ENCODE results near the gene PCDHGA9.
"Not testable (repeated sequence)": the region's sequence is repeated elsewhere in the genome, so short reads cannot be mapped to it uniquely, and the experiment has no call there.

Gene PCDHGA9

DNA sequence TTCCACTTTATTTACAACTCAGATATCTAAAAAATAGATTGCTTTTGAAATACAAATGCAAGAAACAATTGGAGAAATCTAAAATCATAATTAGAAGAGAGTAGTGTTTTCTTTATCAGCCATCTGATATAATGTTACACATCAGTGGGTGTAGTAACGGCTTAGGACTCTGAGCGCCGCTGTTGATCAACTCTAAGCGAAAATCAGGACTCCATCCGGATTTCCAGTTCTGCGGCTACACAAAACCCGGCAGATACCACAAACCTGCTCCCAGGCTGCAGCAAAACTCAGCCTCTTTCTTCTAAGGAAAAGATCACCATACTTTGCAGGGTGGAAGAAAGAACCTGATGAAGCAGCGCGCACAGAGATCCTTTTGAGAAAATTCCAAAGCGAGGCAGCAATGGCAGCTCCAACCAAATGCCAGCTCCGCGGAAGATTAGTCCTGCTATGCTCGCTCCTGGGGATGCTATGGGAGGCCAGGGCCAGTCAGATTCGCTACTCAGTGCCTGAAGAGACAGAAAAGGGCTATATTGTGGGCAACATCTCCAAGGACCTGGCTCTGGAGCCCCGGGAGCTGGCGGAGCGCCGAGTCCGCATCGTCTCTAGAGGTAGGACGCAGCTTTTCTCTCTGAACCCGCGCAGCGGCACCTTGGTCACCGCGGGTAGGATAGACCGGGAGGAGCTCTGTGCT, at the start of gene PCDHGA9:
Gene PCDHGA9 (plus strand): TSS at position 226 of the 691 bp plus-strand sequence. CDS start 175 bp downstream, at position 401.
- no peak for DNase-seq (ENCODE audit: low read depth)

DNA sequence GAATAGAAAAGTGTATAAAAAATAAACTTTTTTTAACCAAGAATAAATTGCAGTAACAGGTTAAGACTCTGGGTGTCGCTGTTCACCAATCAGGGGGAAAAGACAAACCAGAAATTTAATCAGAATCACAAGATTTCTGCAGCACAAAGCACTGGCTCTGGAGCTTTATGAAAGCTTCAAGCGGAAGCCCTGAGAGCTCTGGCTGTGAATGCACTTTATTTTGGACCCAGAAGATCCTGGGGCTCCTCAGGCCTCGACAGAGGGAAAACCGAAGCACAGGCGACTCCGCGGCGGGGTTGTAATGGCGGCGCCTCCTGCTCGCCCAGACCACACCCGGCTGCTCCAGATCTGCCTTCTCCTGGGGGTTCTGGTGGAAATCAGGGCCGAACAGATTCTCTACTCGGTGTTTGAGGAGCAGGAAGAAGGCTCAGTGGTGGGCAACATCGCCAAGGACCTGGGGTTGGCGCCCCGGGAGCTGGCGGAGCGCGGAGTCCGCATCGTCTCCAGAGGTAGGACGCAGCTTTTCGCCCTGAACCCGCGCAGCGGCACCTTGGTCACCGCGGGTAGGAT, 47.6 kb upstream of the PCDHGA9 start, which contains the start of gene PCDHGA4:
Gene PCDHGA4 (plus strand): TSS at position 122 of the 570 bp plus-strand sequence. CDS start 87 bp downstream, at position 209.
- DNase-seq (ENCODE audit: low read depth) = no peak

DNA sequence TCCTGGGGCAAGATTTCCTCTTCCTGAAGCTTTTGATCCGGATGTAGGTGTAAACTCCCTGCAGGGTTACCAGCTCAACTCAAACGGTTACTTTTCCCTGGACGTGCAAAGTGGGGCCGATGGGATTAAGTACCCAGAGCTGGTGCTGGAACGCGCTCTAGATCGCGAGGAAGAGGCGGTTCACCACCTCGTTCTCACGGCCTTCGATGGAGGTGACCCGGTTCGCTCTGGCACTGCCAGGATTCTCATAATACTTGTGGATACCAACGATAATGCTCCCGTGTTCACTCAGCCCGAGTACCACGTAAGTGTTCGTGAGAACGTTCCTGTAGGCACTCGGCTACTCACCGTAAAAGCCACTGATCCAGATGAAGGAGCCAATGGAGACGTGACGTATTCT, 46.9 kb upstream of the PCDHGA9 start:
- no peak for DNase-seq (ENCODE audit: low read depth)

DNA sequence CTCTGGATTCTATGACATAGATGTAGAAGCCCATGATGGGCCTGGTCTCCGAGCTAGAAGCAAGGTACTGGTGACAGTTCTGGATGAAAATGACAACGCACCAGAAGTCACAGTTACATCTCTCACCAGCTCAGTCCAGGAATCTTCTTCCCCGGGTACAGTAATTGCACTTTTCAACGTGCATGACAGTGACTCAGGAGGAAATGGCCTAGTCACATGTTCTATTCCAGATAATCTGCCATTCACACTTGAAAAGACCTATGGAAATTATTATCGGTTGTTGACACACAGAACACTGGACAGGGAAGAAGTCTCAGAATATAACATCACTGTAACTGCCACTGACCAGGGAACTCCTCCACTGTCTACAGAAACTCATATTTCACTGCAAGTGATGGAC, 46.4 kb upstream of the PCDHGA9 start:
- no peak for DNase-seq (ENCODE audit: low read depth)

DNA sequence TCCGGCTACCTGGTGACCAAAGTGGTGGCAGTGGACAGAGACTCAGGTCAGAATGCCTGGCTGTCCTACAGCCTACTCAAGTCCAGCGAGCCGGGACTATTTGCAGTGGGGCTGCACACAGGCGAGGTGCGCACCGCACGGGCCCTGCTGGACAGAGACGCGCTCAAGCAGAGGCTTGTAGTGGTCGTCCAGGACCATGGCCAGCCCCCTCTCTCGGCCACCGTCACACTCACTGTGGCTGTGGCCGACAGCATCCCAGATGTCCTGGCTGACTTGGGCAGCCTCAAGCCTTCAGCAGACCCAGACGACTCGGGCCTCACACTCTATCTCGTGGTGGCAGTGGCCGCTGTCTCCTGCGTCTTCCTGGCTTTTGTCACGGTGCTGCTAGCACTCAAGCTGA, 45.6 kb upstream of the PCDHGA9 start:
- no peak for DNase-seq (ENCODE audit: low read depth)

DNA sequence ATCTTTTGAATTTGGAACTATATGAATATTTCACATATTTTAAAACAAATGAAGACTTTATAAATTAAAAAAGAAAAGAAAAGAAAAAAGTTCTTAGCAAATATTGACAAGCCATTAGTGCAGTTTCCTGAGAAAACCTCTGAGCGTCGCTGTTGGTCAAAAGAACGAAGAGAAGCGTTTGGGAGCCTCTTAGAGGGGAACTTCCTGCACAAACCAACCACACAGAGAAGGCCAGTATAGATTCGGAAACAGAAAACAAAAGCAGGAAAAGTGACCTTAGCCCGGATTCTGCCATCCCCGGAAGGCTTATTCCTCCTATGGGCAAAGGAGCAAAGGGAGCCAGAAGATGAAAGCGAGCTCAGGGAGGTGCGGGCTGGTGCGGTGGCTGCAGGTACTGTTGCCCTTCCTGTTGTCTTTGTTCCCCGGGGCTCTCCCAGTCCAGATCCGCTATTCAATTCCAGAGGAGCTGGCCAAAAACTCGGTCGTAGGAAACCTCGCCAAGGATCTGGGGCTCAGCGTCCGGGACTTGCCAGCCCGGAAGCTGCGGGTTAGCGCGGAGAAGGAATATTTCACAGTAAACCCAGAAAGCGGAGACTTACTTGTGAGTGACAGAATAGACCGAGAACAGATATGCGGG, 42.7 kb upstream of the PCDHGA9 start, which contains the start of gene PCDHGB2:
Gene PCDHGB2 (plus strand): TSS at position 205 of the 637 bp plus-strand sequence. CDS start 142 bp downstream, at position 347.
- no peak for DNase-seq (ENCODE audit: low read depth)

DNA sequence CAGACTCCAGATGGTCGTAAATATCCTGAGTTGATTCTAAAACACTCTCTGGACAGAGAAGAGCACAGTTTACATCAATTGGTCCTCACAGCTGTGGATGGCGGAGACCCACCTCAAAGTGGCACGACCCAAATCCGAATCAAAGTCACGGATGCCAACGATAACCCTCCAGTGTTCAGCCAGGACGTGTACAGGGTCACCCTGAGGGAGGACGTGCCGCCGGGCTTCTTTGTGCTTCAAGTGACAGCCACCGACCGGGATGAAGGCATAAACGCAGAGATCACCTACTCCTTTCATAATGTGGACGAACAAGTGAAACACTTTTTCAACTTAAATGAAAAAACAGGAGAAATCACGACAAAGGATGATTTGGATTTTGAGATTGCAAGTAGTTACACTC, 41.9 kb upstream of the PCDHGA9 start:
- no peak for DNase-seq (ENCODE audit: low read depth)

DNA sequence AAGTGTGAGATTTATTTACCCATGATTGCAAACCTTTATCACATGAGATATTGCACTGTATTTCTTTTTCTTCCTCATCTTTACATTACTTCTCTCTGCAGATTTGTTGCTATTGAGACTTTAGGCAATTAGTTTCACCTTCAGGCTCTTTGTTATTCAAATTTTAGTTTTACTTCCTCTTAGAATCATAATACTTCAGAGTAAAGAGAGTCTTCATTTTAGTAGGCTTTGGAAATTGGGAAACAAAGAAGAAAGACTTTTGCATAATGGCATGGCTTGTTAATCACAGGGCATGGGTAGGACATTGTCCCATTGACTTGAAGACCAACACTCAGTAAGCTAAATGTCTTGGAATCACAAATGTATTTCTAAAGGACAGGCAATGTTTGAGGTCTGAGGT, 39.9 kb upstream of the PCDHGA9 start:
- DNase-seq (ENCODE audit: low read depth) = no peak

DNA sequence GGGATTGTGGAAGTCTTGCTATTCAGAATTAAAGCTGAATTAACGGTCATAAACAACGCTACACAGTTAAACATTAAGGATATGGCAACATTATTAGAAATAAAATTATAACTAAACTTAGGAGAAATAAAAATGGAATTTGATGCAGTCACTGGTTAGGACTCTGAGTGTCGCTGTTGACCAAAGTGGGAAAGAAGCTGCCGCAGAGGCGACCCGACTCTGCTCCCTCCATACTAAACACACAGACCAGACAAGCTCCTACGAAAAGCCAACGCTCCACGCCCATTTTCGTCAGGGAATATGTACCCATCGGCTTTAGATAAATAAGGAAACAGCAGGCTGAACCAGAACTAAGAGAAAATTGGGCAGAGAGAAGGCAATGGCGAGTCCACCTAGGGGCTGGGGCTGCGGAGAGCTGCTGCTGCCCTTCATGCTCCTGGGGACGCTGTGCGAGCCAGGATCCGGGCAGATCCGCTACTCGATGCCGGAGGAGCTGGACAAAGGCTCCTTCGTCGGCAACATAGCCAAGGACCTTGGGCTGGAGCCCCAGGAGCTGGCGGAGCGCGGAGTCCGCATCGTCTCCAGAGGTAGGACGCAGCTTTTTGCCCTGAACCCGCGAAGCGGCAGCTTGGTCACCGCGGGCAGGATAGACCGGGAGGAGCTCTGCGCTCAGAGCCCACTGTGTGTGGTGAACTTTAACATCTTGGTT, 38.5 kb upstream of the PCDHGA9 start, which contains the start of gene PCDHGA5:
Gene PCDHGA5 (plus strand): TSS at position 211 of the 709 bp plus-strand sequence. CDS start 169 bp downstream, at position 380.
- no peak for DNase-seq (ENCODE audit: low read depth)

DNA sequence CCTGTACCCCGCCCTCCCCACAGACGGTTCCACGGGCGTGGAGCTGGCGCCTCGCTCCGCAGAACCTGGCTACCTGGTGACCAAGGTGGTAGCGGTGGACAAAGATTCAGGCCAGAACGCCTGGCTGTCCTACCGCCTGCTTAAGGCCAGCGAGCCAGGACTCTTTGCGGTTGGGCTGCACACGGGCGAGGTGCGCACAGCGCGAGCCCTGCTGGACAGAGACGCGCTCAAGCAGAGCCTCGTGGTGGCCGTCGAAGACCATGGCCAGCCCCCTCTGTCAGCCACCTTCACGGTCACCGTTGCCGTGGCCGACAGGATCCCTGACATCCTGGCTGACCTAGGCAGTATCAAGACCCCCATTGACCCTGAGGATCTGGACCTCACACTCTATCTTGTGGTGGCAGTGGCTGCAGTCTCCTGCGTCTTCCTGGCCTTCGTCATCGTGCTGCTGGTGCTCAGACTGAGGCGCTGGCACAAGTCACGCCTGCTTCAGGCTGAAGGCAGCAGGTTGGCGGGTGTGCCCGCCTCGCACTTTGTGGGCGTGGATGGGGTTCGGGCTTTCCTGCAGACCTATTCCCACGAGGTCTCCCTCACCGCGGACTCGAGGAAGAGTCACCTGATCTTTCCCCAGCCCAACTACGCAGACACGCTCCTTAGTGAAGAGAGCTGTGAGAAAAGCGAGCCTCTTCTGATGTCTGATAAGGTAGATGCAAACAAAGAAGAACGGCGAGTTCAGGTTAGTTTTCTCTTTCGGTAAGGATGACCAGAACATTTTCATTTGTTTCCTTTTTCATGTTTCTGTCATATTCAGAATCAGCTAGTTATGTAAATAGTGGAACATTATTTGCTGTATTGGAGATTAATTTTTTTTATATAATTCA, 36.3 kb upstream of the PCDHGA9 start:
- DNase-seq (ENCODE audit: low read depth) = no peak

DNA sequence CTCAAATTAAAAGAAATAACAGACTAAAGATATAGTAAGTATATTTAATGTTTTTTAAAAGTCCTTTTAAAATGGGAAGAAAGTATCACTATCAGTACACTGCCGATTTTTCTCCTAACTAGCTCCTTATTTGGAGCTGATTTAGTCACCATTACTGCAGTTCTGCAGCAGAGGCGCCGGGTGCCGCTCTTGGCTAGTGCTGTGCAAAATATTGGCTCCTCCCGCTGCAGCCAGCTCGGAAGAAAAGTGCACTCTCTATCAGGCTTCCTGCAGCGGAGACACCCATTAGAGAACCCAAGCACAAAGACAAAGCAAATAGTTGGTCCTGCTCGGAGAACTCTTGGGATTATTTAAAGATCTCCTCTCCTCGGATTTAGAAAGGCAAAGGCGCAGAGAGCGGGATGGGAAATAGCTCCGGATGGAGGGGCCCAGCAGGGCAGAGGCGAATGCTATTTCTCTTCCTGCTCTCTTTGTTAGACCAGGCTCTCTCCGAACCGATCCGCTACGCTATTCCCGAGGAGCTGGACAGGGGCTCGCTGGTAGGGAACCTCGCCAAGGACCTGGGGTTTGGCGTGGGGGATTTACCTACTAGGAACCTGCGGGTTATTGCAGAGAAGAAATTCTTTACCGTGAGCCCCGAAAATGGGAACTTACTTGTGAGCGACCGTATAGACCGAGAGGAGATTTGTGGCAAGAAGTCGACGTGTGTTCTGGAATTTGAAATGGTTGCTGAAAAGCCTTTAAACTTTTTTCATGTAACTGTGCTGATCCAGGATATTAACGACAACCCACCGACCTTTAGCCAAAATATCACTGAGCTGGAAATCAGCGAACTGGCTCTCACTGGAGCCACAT, 32.4 kb upstream of the PCDHGA9 start, which contains the start of gene PCDHGB3:
Gene PCDHGB3 (plus strand): TSS at position 249 of the 855 bp plus-strand sequence. CDS start 153 bp downstream, at position 402.
- no peak for DNase-seq (ENCODE audit: low read depth)

DNA sequence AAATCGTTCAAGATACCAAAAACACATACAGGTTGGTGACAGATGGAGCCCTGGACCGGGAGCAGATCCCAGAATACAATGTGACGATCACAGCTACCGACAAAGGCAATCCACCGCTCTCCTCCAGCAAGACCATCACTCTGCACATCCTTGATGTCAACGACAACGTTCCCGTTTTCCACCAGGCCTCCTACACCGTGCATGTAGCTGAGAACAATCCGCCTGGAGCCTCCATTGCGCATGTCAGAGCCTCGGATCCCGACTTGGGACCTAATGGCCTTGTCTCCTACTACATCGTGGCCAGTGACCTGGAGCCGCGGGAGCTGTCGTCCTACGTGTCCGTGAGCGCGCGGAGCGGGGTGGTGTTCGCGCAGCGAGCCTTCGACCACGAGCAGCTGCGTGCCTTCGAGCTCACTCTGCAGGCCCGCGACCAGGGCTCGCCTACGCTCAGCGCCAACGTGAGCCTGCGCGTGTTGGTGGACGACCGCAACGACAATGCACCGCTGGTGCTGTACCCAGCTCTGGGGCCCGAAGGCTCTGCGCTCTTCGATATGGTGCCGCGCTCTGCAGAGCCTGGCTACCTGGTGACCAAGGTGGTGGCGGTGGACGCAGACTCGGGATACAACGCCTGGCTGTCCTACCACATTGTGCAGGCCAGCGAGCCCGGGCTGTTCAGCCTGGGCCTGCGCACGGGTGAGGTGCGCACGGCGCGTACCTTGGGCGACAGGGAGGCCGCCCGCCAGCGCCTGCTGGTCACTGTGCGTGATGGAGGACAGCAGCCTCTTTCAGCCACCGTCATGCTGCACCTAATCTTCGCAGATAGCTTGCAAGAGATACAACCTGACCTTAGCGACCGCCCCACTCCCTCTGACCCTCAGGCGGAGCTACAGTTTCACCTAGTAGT, 30.8 kb upstream of the PCDHGA9 start:
- DNase-seq (ENCODE audit: low read depth) = no peak

DNA sequence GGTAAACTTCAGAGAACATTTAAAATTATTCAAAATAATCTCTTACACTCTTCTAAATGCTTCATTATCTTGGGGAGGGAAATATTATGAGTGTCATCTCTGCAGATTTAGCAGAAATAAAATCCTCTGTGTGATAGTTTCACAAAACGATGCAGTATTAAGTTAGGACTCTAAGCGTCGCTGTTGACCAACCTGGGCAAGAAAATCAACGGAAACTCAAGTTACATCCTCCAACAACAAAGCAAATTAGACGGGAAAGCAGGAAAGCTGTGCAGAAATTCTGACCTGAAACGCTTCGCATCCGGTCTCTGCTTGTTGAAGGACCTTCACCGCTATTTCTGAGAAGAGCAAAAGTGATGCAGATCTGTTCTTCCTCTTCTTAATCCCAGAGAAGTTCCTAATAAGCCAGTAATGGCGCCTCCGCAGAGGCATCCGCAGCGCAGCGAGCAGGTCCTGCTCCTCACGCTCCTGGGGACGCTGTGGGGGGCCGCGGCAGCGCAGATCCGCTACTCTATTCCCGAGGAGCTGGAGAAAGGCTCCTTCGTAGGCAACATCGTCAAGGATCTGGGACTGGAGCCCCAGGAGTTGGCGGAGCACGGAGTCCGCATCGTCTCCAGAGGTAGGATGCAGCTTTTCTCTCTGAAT, 28.8 kb upstream of the PCDHGA9 start, which contains the start of gene PCDHGA6:
Gene PCDHGA6 (plus strand): TSS at position 219 of the 645 bp plus-strand sequence. CDS start 193 bp downstream, at position 412.
- DNase-seq (ENCODE audit: low read depth) = no peak

DNA sequence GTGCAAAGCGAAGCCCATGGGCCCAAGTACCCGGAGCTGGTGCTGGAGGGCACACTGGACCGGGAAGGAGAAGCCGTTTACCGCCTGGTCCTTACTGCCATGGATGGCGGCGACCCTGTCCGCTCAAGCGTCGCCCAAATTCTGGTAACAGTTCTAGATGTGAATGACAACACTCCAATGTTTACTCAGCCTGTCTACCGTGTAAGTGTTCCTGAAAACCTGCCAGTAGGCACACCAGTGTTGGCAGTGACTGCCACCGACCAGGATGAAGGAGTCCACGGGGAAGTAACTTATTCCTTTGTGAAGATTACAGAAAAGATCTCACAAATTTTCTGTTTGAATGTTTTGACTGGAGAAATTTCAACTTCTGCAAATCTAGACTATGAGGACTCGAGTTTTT, 28.0 kb upstream of the PCDHGA9 start:
- no peak for DNase-seq (ENCODE audit: low read depth)

DNA sequence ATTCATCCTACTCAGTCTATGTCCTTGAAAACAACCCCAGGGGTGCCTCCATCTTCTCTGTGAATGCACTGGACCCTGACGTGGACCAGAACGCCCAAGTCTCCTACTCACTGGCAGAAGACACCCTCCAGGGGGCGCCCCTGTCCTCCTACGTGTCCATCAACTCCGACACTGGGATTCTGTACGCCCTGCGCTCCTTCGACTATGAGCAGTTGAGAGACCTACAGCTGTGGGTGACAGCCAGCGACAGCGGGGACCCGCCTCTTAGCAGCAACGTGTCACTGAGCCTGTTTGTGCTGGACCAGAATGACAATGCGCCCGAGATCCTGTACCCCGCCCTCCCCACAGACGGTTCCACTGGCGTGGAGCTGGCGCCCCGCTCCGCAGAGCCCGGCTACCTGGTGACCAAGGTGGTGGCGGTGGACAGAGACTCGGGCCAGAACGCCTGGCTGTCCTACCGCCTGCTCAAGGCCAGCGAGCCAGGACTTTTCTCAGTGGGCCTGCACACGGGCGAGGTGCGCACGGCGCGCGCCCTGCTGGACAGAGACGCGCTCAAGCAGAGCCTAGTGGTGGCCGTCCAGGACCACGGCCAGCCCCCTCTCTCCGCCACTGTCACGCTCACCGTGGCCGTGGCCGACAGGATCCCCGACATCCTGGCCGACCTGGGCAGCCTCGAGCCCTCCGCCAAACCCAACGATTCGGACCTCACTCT, 27.0 kb upstream of the PCDHGA9 start:
- not testable (repeated sequence) for DNase-seq (ENCODE audit: low read depth)

DNA sequence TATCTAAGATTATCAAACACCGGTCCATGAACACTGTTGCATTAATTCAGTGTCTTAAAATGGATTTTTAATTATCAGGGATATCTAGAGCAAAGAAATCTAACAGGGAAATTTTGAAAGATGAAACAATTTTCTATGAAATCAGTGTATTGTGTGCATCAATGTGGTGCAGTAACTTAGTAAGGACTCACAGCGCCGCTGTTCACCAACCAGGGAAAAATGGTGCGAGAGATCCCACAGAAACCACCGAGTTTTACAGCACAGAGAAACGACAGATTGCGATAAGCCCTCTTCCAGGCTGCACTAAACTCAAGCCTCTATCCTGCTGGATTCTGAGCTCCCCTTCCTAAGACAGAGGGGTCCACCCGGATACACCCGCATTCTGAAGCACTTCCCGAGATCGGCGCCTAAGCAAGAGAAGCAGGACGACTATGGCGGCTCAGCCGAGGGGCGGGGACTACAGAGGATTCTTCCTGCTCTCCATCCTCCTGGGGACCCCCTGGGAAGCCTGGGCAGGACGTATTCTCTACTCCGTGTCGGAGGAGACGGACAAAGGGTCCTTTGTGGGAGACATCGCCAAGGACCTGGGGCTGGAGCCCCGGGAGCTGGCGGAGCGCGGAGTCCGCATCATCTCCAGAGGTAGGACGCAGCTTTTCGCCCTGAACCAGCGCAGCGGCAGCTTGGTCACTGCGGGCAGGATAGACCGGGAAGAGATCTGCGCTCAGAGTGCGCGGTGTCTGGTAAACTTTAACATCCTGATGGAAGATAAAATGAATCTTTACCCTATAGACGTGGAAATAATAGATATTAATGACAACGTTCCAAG, 19.9 kb upstream of the PCDHGA9 start, which contains the start of gene PCDHGA7:
Gene PCDHGA7 (plus strand): TSS at position 274 of the 826 bp plus-strand sequence. CDS start 158 bp downstream, at position 432.
- DNase-seq (ENCODE audit: low read depth) = no peak

DNA sequence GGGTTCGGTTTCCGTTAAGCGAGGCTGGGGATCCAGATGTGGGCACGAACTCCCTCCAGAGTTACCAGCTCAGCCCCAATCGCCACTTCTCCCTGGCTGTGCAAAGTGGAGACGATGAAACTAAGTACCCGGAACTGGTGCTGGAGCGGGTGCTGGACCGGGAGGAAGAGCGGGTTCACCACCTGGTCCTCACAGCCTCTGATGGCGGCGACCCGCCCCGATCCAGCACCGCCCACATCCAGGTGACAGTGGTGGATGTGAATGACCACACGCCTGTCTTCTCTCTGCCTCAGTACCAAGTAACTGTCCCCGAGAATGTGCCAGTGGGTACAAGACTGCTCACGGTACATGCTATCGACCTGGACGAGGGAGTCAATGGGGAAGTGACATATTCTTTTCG, 19.2 kb upstream of the PCDHGA9 start:
- DNase-seq (ENCODE audit: low read depth) = no peak
